HG03457 (cell line): ENCODE measurements around the gene WWOX.

Experiments used
- ATAC-seq: cut with Tn5 transposase; IDR thresholded peaks from one replicate; pipeline ENCODE4 v1.9.1; 2021; ENCODE audit warnings: moderate number of reproducible peaks; ENCODE audit not compliant: unreplicated experiment

WWOX gene

DNA sequence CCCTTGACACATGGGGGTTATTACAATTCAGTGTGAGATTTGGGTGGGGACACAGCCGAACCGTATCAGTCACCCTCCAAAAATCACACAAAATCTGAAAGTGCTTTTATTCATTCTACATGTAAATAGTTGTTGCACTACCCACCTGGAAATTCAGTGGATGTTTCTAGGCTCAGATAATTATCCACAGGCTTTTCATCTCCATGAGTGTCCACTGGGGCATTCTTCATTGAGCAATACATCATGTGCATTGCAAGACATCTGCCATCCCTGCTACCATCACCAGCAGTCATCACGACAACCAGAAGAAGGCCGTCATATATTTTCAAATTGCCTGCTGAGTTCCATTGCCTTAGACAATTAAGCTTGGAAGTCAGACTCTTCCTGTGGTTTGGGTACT, 330.8 kb downstream of the WWOX start:
- no peak for ATAC-seq

DNA sequence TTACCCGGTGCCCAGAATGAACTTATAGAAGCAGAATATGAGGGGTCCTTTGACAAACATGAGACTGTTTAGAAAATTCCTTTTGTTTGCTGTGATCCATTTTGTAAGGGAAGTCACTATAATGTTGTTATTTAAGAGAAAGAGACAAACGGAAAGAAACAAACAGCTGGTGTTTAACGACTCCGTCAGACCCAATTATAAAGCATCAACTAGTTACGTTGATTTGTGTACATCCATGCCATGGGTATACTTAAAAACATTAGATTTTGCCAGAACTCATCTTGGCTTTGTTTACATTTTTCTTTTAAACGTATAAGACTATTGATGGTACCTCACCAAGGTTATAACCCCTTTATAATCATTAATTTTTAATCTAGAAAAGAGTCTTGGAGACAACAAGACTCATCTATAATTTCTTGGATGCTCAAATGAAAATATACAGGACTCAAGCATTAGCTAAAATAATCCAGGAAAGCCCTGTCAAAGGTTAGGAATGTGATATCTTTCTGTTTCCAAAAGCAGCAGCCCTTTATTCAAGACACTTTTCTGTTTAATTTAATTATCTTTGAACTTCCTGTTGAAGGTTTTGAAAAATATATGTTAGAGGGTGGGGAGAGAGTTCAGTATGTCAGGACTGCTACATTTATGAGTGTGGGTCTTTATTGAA, 331.7 kb downstream of the WWOX start:
- ATAC-seq, result no peak

DNA sequence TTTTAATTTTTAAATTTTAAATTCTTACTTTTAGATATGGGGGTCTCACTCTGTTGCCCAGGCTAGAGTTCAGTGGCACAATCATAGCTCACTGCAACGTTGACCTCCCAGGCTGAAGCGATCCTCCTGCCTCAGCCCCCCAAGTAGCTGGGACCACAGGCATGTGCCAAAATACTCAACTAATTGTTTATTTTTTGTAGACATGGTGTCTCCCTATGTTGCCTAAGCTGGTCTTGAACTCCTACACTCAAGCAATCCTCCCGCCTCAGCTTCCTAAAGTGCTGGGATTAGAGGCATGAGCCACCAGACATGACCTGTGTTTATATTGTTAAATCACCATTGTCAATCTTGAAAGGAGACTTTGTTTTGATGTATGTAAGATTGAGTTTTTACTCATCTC, 332.2 kb downstream of the WWOX start:
- no peak for ATAC-seq

DNA sequence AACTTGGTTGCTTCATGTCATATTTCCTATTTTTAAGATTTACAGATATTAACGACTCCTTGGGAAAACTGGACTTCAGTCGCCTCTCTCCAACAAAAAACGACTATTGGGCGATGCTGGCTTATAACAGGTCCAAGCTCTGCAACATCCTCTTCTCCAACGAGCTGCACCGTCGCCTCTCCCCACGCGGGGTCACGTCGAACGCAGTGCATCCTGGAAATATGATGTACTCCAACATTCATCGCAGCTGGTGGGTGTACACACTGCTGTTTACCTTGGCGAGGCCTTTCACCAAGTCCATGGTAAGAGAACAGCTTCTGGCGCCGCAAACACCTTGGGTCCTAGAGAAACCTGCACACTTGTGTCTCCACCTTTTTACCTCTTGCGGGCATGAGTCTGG, 333.0 kb downstream of the WWOX start:
- no peak for ATAC-seq

DNA sequence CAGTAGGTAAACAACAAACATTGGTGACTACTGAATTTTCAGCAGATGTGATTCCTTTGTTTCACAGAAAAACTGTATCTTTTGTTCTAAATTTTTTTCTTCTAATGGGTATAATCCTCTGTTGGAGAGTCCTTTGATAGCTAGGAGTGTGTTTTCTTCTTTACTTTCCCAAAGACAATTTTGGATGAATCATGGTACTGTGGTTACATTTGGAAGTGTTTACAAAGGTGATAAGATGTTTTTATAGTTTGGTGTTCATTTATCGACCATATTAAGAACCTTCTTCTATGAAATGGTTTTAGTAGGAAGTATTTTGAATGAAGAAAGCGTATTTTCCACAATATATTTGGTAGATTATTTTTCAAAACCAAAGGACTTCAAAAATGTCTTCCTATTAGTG, 333.7 kb downstream of the WWOX start:
- ATAC-seq, result no peak

DNA sequence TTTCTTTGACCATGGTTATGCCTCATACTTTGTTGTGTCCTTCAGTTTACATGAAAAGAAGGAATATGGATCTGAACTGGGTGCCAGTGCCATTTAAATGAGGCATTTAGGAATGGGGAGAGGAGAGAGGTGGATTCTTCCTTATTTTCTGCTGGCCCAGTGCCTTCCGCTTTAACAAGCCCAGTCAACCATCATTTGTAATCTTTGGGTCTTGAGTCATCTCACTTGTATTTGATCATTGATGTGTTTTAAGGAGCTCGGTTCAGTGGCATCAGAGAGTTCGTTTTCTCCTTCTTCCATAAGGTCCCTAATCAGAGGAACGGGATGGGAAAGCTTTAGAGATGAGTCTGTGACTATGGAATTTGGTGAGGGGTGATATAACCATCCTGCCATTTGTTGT, 334.9 kb downstream of the WWOX start:
- no peak for ATAC-seq

DNA sequence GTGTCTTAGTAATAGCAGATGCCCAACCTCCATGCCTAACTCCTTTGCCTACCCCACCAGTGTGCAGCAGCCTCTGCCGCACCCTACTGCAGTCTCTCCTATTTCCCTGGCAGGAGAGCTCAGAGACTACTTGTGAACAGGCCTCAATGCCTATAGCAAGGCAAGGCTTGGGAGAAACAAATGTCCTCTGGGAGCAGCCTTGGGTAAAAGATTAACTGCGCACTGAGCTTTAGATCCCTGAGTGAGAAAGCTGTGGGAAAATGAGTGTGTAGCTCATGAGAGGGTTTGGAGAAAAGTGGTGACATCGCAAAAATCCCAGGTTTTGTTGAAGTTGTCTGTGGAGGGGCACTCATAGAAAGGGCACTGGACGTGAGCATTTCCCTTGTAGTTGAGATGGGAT, 335.8 kb downstream of the WWOX start:
- no peak for ATAC-seq

DNA sequence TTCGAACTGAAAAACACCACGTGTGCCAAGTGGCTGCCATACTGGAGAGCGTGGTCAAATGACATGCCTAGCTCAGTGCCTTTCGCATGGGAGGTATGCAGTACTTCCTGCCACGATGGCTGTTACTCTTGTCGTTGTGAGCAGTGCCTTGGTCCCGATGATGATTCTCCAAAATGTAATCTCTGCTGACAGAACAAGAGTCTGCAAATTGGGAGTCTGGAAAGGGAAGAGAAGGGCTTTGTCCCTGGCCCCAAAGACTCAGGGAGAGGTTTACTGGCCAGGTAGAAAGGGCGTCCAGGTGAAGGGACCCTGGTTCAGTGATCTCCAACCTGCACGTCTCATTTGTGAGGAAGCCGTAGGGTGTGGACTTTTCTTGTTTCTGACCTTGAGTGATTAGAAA, 336.6 kb downstream of the WWOX start:
- no peak for ATAC-seq

DNA sequence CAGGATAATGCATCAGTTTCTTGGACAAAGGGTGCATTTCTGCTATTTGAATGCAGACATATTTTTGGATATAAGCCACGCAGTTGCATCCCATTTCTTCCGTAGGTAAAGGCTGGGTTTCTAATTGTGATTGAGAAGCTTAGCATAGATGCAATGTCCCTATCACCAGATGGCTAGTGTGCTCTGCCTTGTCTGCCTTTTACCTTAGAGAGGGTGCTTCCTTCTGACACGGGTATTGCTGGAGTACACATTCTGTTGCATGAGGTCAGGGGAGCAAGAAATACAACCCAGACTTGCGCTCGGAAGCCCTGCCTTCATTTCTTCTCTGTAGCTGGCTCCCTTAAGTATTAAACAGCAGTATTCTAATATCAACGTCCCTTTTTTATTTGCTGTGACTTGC, 337.4 kb downstream of the WWOX start:
- ATAC-seq, result no peak

DNA sequence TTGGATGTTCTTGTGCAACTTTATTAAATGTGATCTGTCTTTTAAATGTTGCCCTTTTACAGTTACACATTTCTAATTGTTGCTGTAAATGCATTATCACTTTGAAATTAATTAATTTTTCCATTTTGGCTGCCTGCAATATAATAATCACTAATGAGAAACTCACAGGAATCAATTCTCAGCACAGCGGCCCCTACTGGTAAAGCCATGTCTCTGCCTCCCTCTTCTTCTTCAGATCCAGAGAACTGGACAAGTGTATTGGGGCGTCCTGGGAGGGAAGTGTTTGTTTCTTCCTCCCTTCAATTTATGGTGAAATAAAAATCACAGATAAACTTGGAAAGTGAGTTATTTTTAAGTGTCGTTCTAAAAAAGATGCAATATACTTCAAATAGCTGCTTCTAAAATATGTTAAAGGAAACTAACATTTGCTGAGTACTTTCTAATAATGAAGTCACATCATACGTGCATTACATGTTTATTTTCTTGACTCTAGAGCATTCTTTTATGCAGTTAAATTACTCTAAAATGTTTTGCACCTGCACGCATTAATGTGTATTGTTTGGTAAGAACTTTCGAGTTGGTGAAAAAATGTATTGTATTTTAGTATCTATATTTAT, 338.0 kb downstream of the WWOX start:
- ATAC-seq, result no peak

DNA sequence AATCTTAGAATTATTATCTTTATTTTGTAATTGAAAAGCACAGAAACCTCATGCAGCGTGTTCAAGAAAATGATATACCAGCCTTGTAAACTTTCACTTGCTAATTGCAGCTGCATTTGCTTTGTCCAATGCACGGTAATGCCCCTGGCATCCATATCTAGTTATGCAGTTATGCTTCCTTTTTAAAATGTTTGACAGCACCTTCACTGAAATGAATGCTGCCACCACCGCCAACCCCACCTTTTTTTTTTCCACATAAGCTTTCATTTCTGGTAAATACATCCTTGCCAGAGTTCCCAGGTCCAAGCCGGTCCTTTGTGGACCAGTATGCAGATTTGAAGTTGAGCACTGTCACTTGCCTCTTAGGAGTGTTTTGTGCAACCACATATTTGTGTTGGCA, 338.8 kb downstream of the WWOX start:
- no peak for ATAC-seq

DNA sequence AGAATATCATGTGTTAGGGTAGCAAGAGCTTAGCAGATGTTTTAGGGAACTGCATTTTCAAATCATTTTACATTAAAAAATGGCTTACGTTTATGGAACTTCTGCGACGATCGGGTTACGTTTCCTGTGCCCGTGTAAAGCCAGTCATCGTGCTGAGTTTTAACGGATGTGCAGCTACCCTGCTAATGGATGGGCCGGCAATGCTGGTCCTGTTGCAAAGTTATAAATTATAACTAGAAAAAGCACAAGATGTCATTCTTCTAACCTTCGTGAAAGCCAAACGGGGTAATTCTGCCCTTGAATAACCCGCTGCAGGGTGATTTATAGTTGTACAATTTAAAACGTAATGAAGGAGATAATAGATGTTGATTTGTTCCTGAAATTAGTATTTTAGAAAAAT, 339.2 kb downstream of the WWOX start:
- no peak for ATAC-seq

DNA sequence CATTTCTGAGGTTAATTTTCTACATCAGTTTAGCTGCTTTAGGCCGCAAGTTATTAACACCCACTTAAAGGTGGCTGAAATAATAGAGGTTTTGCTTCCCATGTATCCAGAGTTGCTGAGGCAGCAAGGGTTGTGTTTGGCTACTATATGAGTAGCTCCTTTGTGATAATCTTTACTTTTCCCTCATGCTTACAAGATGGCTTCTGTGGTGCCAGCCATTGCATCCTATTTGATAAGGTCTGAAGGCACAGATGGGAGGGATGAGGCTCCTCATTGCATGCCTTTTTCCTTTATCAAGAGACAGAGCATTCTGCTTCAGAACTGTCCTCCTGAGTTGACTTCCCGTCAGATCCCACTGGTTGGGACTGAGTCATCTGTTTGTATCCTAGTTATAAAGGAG, 340.2 kb downstream of the WWOX start:
- no peak for ATAC-seq

DNA sequence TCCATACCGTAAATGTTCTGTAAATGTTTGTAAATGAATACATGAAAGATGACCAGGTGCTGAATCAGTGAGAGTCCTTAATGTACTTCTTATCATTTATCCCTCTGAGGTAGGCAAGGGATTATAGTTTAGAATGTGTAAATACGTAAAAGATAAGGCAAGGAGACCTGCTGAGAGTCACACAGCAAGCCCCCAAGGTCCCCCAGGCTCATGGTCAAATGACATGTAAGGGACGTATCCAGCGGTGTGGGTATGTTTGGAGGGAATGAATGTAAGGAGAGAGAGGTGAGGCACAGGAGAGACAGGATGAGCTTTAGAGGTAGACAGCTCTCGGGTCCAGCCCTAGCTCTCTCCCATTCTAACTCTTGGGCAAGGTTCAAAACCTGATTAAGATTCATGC, 341.8 kb downstream of the WWOX start:
- no peak for ATAC-seq

DNA sequence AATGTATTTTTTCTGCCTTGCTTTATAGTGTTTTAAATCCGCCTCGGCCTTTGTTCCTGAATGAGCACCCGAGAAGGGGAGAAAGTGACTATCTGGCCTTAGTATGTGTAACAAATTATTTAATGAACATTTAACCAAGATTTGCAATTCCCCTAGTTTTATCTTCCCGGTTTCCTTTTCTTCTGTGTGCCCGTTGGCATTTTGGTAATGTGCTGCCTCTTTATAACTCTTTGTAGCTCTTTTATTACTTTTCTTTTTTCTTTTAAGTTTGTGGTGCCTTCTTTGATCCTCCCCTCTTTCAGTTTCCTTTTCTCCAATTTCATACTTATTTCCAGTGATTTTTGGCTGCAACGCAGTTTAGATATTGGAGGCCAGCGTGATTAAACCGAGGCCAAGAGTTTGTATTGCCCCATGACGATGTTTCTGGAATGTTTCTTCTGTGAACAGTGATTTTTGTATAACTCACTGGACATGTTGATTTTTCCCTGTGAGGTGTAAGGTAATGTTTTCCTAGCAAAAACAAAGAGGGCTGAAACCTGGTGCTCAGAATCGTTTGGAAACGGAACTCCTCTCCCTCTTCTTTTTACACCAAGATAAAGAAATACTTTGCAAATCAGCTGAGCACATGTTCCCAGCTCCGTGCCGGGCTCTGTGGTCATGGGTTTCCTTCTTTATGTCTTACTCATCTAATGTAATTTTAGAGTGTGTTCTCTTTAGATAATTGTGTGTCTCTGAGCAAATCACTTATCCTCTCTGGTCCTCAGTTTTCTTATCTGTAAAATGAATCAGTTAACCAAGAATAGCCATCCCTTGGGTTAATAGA, 344.3 kb downstream of the WWOX start:
- ATAC-seq, result no peak

DNA sequence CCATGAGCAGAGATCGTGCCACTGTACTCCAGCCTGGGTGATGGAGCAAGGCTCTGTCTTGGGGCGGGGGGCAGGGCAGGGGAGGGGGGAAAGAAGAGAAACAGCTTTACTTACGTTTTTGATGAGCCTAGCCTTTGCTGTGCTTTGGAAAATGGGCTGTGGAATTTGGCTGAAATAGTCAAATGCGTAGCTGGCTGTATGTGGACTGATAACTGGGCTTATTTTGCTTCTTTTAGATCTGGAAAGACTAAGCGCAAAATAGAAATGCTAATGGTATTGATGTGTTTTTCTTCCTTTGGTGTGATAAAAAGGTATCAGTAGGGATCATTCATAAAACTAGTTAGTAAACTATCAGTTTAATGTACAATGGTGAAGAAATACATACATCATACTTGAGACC, 346.4 kb downstream of the WWOX start:
- no peak for ATAC-seq

DNA sequence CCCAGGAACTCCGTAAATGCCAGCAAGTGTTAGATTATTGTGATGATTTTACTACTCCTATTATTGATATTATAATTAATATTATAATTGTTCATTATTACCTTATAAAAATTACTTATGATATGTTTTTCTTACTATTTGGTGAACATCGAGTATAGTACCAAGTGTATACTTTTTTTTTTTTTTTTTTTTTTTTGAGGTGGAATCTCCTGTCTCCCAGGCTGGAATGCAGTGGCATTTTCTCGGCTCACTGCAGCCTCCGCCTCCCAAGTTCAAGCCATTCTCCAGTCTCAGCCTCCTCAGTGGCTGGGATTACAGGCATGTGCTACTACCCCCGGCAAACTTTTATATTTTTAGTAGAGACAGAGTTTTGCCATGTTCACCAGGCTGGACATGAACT, 347.0 kb downstream of the WWOX start:
- ATAC-seq, result no peak

DNA sequence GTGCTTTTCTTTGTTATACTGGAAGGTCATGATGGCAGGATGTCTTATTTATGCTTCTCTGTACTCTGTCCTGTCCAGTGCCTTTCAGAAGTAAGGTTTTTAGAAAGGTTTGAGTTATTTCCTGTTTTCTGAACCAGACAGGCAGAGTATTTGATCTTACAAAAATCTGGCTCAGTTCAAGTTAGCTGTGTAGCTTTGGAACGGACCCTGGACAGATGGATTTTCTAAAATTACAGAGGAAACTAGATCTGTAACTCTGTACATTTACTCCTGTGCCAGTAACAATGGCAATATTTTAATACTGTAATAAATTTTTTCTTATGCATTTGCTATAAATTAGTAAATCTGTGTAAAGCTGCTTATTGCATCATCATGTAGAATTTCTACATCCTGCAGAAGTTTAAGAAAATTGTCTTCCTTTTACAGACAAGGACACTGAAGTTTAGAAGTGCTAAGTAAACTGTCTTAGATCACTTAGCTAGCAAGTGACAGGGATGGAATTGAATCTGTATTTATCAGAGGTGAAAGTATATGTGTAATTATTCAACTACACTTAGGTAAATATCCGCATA, 347.6 kb downstream of the WWOX start:
- ATAC-seq, result no peak

DNA sequence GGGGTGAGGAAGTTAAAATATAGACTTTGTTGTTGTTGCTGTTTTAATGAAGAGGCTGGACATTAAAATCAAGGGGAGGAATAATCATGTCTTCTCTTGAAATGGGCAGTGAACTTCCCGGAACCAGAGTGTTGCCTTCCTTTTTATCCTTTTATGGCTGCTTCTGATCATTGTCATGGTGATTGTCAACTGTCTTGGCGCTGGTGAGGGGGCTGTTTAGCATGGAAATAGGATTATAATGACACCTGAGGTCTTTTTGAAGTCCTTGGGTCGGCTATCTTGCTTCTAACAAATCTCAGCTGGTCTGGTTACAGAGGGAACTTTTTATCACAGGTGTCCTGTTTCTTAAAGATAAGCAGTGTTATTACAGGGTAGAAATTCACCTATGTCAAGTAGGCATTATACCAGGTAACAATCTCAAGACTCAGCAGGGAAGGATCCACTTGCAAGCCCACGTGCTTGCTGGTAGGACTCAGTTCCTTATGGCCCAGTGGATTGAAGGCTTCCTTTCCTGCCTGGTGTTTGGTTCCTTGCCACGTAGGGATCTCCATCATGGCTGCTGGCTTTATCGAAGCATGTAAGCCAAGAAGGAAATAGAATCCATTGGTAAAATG, 349.3 kb downstream of the WWOX start:
- ATAC-seq, result no peak

DNA sequence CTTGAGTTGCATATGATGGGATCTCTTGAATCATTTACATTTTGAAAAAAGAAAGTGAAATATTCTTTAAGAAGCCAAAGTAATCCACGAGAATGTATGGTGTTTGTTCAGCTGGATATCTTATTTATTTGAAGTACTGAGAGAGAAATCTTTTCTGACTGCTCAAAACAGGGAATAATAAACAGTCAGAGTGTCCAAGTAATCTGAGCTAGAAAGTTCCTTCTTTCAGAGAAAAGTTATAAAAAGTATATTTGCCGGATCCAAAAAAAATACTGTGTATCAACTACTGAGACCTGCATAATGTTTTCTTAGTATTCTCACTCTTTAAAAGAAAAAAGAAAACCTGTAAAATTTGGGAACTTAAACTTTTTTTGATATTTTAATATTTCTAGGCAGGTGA, 350.8 kb downstream of the WWOX start:
- ATAC-seq, result no peak

DNA sequence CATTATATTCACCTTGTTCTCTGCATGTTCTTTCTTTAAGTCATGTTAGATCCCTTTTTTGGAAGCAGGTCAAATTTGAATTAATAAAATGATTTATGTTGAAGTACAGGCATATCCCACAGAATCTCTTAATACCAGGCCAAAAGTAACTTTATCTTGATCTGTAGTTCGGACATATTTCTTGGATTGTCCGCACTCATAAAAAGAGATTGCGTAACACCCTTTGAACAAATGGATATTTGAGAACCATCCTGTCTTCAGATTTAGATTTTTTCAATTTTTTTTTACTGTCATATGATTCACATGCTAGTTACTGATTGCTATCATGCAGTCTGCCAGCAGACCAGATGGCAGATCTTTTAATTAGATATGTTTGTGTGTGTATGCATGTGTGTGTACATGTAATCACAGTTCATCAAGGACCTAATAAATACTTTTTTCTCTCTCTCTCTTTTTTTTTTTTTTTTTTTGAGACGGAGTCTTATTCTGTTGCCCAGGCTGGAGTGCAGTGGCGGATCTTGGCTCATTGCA, 352.6 kb downstream of the WWOX start:
- no peak for ATAC-seq
